ENCODE data around the gene KDM2A.

- TF ChIP-seq GATA2 (IDR thresholded peaks at IDR 0.05; ENCODE audit: low read depth, low read length), result no peak
- no peak for TF ChIP-seq GATA3 (IDR thresholded peaks at IDR 0.05; ENCODE audit: low read depth, low read length)
Measured at GRCh38 chr11:67071420-67072284, 47.4 kb upstream of the KDM2A start.
